ENCODE results near the gene MTSS2.

Gene MTSS2

DNA sequence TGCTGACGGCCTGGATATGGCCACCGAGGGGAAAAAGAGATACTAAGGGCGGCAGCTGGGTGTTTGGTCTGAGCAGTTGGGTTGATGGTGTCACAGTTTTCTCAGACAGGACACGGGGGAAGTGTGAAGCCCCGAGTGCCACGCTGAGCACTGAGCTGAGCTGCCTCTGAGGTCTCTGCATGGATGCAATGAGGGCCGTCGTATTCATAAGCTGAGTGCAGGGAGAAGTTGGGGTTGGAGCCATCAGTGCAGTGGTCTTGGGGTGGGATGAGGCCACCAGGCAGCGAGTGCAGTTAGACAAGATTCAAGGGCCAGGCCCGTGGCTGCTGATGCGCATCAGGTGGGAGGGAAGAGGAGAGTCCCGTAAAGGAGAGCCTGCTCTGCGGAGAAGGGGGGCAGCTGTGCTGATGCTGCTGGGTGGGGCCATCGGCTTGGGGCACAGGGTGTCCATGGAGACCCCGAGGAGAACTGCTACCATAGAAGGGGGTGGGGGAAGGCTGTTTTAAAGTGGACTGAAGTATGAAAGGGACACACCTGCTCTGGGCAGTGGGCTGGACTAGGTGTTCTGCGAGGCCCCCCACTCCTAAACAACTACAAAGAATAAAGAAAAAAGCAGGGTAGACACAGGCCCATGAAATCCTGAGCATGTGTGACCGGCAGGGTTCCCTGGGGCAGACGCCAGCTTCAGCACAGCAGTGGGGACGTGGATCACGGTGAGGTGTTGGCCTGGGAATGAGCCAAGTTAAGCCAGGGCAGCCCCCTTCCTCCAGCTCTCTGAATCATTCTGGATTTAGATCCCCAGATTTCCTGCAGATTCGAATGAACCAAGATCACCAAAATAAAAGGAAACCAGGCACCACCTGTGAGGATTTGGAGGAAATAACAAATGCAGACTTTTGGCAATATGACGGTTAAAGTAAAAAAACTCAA lies 19.8 kb downstream of the MTSS2 start:
- DNase-seq = no peak

DNA sequence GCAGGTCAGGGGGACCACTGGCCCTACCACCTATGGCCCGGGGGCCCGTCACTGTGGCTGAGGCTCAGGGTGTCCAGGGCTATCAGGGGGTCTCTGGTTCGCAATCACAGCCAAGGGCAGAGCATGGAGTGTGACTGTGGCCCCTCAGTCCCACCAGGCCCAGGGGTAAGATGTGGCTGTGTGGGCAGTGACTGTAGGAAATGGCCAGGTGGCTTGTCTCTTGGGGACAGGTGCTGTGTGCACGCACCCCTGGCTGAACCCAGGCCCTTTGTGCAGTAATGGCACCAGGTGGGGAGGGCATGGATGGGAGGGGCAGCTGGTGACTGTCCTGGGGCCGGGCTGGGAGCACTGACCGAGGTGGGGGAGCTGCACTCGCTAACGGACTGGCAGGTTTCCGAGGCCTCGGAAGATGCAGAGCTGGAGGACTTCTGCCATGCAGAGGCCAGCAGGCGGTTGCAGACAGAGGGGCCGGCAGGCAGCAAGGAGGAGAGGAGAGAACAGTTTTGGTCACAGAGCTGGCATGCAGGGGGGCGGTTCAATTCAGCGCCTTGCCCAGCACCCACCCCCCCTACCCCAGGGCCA lies 20.6 kb downstream of the MTSS2 start:
- DNase-seq = no peak

DNA sequence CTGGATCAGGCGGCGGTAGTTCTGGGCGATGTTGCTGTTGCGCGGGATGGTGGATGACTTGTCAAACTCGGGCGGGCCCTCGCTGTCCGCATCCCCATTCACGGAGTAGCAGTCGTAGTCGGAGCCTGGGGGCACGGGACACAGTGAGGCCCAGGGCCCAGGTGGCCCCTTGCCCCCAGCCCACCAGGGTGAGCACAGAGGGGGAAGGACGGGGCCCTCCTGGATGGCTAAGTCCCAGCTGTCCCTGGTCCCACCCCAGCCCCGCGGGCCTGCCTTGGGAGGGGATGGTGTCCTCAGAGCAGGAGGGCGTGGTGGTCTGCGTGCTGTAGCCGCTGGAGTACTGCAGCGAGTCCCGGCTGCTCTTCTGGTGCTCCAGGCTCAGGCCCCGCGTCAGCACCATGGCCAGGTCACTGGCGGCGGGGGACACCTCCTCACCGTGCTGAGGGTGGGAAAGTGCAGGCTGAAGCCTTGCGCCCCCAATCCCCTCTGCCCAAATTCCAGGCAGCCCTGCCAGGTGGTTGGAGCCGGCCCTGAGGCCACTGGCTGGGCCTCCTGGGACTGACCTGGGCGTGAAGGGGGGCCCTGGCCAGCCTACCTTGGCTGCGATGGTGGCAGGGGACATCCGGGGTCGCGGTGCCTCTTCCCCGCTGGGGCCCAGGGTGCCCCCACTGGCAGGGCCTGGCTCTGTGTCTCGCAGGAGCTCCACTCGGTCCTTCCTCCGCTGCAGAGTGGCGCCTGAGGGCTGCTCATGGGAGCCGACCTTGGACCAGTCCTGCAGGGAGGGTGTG lies 21.3 kb downstream of the MTSS2 start:
- DNase-seq = no peak

DNA sequence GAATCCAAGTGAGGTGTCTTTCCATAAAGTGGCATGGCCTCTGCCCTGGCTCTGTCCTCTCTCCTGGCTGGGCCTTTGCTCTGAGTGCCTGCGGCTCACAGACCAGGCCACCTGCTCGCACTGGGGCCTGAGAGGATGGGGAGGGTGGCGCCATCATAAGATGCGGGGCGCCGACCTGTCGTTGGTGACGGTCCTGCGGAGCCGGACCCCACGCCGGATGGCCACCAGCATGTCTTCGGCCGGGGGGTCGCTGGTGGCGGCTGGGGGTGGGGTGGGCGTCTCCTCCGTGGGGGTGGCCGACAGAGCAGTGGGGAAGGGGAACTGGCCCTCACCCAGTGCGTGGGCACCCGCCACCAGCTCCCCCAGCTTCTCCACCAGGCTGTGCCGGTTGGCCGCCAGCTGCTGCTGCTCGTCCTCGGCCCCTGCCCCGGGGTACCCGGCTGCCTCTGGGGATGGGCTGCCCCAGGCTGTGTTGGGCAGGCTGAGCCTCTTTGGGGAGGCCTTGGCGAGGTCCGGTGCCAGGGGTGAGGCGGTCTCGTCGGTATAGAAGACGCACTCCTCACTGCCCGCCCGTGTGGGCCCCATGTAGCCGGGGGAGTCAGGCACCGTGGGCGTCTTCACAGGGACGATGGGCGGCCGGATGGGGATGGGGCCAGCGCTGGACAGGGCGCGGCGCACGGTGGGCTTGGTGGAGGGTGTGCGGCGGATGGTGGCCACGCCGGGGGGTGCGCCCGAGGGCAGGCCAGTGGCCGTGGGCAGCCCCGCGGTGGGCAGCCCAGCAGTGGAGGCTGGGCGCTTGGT lies 22.1 kb downstream of the MTSS2 start:
- no peak for DNase-seq

DNA sequence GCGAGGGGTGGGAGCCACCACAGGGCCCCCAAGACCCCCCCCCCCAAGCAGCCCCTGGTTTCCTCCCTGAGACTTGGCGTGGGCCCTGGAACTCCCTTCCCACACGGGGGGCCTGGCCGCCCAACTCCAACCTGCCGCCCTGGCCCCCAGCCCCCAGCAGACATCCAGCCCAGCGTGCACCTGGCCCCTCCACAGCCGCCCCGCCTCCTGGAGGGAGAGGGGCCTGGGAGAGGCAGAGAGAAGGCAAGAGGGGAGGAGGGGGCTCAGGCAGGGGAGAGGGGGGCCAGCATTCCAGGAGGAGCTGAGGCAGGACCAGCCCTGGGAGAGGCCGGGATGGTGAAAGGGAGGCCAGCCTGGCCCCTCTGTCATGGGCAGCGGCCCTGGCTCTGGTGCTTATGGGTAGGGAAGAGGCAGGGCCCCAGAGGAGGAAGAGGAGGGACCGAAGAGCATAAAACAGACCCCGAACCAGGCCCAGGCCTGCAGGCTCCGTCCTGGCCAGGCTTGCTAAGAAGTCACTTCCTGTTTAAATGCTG lies 22.8 kb downstream of the MTSS2 start:
- no peak for DNase-seq

DNA sequence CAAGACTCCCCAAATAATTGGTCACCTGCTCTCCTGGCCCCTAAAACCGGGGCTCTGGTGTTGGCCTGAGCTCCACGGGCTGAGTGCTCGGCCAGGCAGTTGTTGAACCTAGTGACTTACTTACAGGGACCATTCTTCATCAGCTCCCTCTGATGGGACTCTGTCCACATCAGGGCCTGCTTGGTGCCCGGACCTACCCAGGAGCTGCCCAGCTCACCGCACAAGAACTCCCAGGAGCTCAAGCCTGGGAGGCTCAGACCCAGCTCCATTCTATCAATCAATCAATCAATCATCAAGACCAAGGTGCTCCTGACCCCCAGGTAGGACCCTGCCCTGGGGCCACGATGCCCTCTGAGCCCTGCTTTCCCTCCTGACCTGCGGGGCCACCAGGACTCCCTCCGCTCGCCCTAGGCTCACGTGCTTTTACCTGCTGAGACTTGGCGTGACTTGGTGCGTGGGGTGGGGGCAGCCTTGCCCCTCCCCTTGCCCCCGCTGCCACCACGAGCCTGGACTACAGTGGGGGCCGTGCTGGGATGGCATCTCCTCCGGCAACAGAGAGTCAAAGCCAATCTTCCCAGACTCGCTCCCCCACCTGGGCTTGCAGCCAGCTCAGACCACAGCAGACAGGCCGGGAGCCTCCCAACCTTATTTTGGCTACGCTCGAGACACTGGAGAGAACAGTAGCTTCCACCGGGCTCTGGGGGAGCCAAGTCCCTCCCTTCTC lies 23.8 kb downstream of the MTSS2 start:
- no peak for DNase-seq

DNA sequence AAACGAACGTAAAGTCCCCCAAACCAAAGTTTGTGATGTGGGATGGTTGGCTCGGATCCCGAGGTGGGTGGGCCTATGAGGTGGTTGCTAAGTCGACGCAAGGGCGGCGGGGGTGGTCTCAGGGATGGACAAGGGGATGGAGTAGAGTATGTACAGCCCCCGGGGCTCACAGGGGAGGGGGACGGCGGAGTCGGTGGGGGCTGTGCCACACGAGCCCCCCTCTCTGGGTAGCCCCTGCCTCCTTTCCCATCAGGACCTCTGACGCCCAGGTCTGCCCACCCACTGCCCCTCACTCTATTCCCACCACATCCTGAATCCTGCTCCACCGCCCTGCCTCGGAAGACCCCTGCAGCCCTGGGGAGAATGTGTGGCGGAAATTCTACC lies 24.3 kb downstream of the MTSS2 start:
- DNase-seq = no peak

DNA sequence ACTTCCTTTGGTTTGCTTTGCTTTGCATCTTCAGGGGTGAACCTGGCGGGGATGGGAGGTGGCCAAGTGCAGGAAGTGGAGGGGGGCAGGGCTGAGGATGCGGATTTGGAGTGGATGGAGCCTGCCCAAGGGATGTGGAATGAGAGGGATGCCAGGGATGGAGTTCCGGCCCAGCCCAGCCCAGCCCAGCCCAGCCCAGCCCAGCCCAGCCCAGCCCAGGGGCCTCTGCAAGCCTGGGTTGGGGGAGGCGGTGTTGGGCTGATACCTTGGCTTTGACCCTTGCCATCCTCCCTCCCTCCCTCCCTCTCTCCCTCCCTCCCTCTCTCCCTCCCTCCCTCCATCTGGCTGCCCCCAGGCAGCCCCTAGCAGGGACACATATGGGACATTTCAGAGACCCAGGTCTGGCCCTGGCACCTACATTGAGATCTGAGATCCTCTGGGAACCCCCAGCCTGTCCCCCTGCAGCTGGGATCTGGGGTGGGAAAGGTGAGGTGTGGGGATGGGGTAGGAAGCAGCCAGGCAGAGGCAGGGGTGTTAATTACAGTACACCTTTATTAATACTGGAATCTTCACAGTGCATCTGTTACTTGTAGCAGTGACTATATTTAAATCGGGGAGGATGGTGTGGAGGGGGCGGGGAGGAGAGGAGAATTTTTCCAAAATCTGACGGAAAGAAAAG lies 25.0 kb downstream of the MTSS2 start:
- no peak for DNase-seq

DNA sequence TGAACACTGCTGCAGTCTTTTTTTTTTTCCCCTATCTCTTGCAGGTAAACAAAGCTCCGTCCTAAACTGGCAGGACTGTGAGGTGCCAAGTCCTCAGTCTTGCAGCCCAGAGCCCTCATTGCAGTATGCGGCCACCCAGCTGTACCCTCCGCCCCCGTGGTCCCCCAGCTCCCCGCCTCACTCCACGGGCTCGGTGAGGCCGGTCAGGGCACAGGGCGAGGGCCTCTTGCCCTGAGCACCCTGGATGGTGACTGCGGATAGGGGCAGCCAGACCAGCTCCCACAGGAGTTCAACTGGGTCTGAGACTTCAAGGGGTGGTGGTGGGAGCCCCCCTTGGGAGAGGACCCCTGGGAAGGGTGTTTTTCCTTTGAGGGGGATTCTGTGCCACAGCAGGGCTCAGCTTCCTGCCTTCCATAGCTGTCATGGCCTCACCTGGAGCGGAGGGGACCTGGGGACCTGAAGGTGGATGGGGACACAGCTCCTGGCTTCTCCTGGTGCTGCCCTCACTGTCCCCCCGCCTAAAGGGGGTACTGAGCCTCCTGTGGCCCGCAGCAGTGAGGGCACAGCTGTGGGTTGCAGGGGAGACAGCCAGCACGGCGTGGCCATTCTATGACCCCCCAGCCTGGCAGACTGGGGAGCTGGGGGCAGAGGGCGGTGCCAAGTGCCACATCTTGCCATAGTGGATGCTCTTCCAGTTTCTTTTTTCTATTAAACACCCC lies 25.7 kb downstream of the MTSS2 start:
- DNase-seq = no peak

DNA sequence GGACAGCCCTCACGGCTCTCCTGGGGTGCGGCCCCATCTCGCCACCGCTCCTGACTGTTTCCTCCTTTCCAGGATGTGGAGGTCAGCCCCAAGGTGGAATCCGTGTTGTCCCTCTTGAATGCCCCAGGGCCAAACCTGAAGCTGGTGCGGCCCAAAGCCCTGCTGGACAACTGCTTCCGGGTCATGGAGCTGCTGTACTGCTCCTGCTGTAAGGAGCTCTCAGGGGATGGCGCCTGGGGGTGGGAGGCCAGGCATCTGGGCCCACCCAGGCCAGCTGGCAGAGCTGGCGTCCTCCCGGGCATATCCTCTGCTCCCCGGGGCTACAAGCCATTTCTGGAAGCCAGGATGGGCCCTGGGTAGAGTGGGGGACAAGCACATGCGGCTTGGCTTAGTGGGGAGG lies 26.3 kb downstream of the MTSS2 start:
- no peak for DNase-seq

DNA sequence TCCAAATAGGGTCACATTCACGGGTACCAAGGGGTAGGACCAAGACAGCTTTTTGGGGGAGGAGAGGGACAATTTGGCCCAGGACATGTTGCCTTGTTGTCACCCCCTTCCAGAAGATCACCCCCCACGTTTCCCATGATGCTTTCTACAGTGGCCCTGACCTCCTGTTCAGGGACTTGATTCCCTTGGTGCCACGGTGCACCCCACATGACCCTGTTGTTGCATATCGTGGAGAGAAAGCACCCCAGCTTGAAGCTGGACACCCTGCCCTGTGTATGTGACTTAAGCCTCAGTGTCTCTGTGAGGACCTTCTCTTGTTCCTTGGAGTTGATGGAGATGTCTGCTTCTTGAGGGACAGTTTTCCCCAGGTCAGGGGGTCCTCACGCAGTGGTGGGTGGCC lies 26.9 kb downstream of the MTSS2 start:
- no peak for DNase-seq

DNA sequence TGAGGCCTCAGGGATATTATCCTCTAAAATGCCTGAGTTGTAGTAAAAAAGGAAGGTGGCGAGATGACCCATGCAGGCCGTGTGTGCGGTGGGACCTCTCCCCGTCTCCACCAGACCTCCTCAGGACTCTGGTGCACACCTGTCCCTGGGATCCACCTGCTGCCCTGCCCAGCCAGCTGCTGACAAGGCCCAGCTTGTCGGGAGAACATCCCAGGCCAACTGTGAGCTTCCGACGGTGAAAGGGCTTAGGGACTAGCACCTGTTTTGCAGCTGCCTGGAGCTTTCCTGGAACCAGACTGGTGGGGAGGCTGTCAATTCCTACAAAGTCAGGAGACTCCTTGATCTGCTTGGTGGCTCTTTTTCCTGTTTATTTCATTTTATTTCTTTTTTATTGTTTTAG lies 27.9 kb downstream of the MTSS2 start:
- DNase-seq = no peak

DNA sequence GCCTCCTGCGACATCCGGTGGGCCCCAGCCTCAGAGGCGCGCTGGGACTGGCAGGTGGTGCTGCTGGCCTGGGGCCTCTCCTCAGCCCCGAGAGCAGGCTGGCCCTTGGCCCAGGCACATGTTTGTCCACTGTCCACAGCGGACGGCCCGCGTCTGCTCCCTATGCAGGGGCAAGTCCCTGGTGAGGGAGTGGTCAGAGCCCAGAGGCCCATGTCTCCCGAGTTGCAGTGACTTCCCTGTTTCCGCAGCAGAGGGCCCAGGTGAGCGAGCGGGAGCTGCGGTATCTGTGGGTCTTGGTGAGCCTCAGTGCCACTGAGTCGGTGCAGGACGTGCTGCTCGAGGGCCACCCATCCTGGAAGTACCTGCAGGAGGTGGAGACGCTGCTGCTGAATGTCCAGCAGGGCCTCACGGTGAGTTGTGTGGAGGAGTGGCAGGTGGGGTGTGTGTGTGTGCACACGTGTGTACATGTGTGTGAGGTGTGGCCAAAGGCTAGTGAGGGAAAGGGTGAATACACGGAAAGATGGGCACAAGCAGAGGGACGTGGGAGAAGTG lies 29.1 kb downstream of the MTSS2 start:
- no peak for DNase-seq

DNA sequence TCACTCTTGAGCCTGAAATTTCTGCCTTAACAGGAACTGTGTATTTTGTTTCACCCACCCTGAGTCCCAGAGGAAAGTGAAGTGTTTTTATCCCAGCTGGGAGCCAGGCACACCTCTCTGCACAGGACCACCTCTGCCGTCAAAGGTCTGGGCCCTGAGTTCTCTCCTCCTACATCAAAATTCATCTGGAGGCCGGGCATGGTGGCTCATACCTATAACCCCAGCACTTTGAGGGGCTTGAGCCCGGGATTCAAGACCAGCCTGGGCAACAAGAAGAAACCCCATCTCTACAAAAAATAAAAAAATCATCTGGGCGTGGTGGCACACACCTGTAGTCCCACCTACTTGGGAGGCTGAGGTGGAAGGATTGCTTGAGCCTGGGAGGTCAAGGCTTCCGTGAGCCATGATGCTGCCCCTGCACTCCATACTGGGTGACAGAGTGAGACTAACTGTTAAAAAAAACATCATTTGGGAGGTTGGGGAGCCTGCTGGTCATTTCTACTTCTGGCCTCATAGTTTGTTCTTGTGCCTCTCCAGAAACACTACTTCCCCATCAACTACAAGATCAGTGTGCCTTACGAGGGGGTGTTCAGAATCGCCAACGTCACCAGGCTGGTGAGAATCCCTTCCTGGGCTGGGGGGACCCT lies 29.7 kb downstream of the MTSS2 start:
- no peak for DNase-seq

DNA sequence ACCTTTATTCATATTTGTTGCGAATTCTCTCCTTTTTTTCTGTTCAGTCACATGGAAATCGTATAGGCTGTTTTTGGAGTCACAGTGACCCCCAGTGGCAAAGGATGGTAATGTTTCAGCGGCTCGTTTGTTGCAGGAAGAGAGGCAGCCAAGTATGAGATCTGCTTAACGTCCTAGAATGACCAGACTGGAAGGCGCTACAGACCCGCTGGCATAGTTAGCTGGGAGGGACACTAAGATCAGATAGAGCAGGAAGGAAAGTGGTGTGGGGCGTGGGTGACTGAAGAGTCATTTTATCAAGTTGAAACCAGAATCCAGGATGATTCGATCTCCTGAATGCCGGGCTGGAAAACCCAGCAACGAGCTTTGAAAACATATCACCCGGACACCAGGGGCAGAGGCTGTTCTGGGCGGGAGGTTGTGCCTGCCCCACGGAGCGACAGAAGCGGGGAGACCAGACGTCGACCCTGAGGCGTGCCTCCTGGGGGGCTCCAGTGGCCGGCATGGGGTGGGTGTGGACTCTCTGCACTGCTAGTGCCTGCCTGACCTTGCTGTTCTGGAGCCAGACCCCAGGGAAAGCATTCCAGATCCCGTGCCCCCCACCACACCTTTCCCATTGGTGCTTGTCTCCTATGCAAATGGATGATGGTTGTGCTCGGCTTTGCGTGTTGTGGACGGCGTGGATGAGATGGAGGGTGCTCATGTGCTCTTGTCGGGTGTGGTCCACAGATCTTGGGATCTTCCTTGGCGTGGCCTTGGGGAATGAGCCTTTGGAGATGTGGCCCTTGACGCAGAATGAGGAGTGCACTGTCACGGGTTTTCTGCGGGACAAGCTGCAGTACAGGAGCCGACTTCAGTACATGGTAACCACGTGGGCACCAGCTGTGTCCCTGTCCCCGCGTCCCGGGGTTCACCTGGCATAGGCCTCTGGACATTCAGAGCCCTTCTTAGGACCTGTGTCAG lies 31.8 kb downstream of the MTSS2 start:
- peak; percentile 44 for DNase-seq

DNA sequence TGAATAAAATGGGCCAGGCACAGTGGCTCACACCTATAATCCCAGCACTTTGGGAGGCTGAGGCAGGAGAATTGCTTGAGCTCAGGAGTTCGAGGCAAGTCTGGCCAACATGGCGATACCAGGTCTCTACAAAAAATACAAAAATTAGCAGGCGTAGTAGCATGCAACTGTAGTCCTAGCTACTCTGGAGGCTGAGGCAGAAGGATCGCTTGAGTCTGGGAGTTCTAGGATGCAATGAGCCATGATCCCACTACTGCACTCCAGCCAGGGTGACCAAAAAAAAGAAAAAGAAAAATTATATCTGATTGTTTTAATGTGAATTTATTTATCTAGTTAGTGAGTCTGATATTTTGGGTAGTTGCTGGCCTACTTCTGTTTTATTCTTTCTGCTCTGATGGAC lies 32.4 kb downstream of the MTSS2 start:
- no peak for DNase-seq

DNA sequence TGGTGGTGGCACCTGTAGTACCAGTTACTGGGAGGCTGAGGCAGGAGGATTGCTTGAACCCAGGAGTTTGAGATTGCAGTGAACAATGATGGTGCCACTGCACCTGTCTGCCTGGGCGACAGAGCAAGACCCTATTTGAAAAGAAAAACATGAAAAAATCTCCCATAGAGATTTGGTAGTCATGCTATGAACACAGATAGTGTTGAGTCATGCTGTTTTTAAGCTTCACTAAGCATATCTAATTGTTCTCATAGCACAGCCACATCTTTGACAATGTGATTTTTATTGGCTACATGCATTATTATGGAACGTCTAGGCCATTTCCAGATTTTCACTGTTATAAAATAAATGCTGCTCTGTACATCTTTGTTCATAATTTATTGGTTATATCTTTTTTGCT lies 33.5 kb downstream of the MTSS2 start:
- no peak for DNase-seq

DNA sequence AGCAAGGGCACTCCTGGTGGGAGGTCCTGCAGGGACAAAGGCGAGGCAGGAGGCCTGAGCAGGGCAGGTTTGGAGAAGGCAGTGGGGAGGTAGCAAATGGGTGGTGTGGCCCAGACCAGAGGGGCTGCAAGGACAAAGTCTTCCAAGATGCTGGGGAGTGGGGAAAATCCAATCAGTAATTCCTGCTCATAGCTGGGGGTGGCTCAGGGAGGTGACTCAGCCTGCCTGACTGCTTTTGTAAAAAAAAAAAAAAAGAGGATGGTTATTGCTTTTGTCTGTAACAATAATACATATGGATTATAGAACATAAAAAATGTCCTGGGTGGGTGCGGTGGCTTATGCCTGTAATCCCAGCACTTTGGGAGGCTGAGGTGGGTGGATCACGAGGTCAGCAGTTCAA lies 34.3 kb downstream of the MTSS2 start:
- DNase-seq = no peak

DNA sequence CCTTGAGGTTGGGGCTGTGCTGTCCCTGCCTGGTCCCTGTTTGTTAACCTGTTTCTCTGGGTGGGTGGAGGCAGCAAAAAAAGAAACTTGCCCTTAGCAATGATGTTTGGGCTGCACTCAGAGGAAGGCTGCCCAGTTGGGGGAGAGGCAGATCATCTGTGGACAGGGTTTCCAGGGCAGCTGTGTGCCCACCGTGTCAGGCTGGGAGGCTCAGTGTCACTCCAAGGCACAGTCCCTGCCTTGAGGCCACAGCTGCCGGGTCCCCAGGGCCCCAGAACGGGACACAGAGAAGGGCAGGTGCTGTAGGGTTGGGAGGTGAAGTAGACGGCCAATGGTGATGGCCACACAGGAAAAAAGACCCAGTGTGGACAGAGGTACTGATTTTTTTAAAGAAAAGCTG lies 35.6 kb downstream of the MTSS2 start:
- DNase-seq = no peak
